ENCODE data around the gene FILIP1L. TPM values are rescaled to one million over a fixed set of nuclear protein-coding genes. Genes with fewer than 3 reads are reported as not detected.

Gene FILIP1L
- total RNA-seq, 1 experiment from 2014 or later: 0.07 TPM

- H4K91ac ChIP-seq (ENCODE audit: insufficient read length, low read depth, low read length): no peak overlapping the region
- H3K4me1 Mint-ChIP-seq: peaks cover 9 to 15% of the 10 kb centered on the region in 2 experiments
- no peak overlapping the region for H4K8ac ChIP-seq (replicated peaks; ENCODE audit: insufficient read length, low read depth, low read length)
- no peak overlapping the region for H2BK12ac ChIP-seq (ENCODE audit: insufficient read length, low read depth, low read length)
- H2BK20ac ChIP-seq (ENCODE audit: low read depth, low read length, poor library complexity, severe bottlenecking): no peak overlapping the region
- no peak overlapping the region for H3T11ph ChIP-seq (ENCODE audit: low read length)
- H3K9me3 Mint-ChIP-seq: no peaks in the 10 kb centered on the region
- no peak overlapping the region for H2BK15ac ChIP-seq (ENCODE audit: low read depth, low read length)
- H3K27ac Mint-ChIP-seq: 0 out of 7 replicates have a peak overlapping the region, but pooled peaks of 1 of the 3 experiments have one; percentile 17
- H2BK5ac ChIP-seq (ENCODE audit: insufficient read length, low read length): no peak overlapping the region
- no peaks in the 10 kb centered on the region for H3K79me1 ChIP-seq (ENCODE audit: insufficient read depth, low read depth, low read length, poor library complexity, severe bottlenecking)
- no peak overlapping the region for H2AFZ ChIP-seq (ENCODE audit: low read length)
- H3K56ac ChIP-seq (ENCODE audit: insufficient read length, low read depth, low read length): no peak overlapping the region
- no peak overlapping the region for H2BK120ac ChIP-seq (ENCODE audit: low read depth, low read length, poor library complexity, severe bottlenecking)
- DNase-seq: no peak
- H3K18ac ChIP-seq (ENCODE audit: insufficient read length, low read depth, low read length): no peak overlapping the region
- H3K4ac ChIP-seq (ENCODE audit: low read depth, low read length): no peak overlapping the region
- H3K27me3 ChIP-seq (ENCODE audit: insufficient read depth, low read length): no peaks in the 10 kb centered on the region
- H3K23ac ChIP-seq (ENCODE audit: insufficient read length, low read depth, low read length): no peak overlapping the region
- no peak overlapping the region for H3K4me2 ChIP-seq (ENCODE audit: insufficient read depth, insufficient read length, low read length)
- no peak overlapping the region for H4K5ac ChIP-seq (ENCODE audit: insufficient read length, low read depth, low read length)
- H3K23me2 ChIP-seq (ENCODE audit: insufficient read length, low read depth, low read length, poor library complexity, severe bottlenecking): no peaks in the 10 kb centered on the region
- no peak overlapping the region for H3K9ac ChIP-seq (ENCODE audit: extremely low read depth, insufficient read length, low read length)
- no peaks in the 10 kb centered on the region for H3K27me3 Mint-ChIP-seq (ENCODE audit: low read depth)
- H3K4me3 Mint-ChIP-seq: no peak overlapping the region
- TF ChIP-seq, protein P1, sequence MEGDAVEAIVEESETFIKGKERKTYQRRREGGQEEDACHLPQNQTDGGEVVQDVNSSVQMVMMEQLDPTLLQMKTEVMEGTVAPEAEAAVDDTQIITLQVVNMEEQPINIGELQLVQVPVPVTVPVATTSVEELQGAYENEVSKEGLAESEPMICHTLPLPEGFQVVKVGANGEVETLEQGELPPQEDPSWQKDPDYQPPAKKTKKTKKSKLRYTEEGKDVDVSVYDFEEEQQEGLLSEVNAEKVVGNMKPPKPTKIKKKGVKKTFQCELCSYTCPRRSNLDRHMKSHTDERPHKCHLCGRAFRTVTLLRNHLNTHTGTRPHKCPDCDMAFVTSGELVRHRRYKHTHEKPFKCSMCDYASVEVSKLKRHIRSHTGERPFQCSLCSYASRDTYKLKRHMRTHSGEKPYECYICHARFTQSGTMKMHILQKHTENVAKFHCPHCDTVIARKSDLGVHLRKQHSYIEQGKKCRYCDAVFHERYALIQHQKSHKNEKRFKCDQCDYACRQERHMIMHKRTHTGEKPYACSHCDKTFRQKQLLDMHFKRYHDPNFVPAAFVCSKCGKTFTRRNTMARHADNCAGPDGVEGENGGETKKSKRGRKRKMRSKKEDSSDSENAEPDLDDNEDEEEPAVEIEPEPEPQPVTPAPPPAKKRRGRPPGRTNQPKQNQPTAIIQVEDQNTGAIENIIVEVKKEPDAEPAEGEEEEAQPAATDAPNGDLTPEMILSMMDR (conservative IDR thresholded peaks at IDR 0.05): no peak
- no peak overlapping the region for H3K27ac ChIP-seq (ENCODE audit: insufficient read length, low read depth, low read length)
- peaks cover 2% of the 10 kb centered on the region; the same call in 1 of the 2 replicates for H3K4me1 ChIP-seq (ENCODE audit: insufficient read depth, low read length)
- no peak overlapping the region for H3K14ac ChIP-seq (ENCODE audit: insufficient read depth, low read length)
- H3K79me2 ChIP-seq (ENCODE audit: insufficient read depth, low read length): no peaks in the 10 kb centered on the region
- H2AK5ac ChIP-seq (ENCODE audit: insufficient read length, low read length): no peak overlapping the region
- H3K36me3 Mint-ChIP-seq (ENCODE audit: insufficient read depth in 1 of 3, low read depth in 3 of 3): no peaks in the 10 kb centered on the region
- no peaks in the 10 kb centered on the region for H3K9me3 ChIP-seq (ENCODE audit: control insufficient read depth, low read depth, low read length)
- no CpG with 5 or more reads among the region's 3 CpGs for WGBS (ENCODE audit: extremely low coverage, insufficient read length, low lambda C conversion rate)
- H4K20me1 ChIP-seq (ENCODE audit: control insufficient read depth, insufficient read depth, insufficient read length): no peaks in the 10 kb centered on the region
Measured at GRCh38 chr3:100048248-100048647, 66.1 kb downstream of the FILIP1L start.
